Mesodermal cell (in vitro differentiated cells): ENCODE results near the gene ZMAT3.
"Not testable (repeated sequence)": the region's sequence is repeated elsewhere in the genome, so short reads cannot be mapped to it uniquely, and the experiment has no call there.

Experiments
- H3K27ac ChIP-seq: 2 replicates; pipeline ENCODE4 v1.7.0; 2013; ENCODE audit warnings: mild to moderate bottlenecking, low read depth, low read length, moderate library complexity; ENCODE audit not compliant: severe bottlenecking
- H3K36me3 ChIP-seq: 2 replicates; pipeline ENCODE4 v1.7.1; 2013; ENCODE audit warnings: mild to moderate bottlenecking, low read length, moderate library complexity; ENCODE audit not compliant: control insufficient read depth, insufficient read depth
- H3K4me1 ChIP-seq: one replicate; pipeline ENCODE4 v1.7.1; 2013; ENCODE audit warnings: mild to moderate bottlenecking, low read length; ENCODE audit not compliant: insufficient read depth, control insufficient read depth, poor library complexity, severe bottlenecking
- H3K4me3 ChIP-seq: 2 replicates; pipeline ENCODE4 v1.7.0; 2013; ENCODE audit warnings: low read length, control low read depth, mild to moderate bottlenecking; ENCODE audit not compliant: insufficient read depth, poor library complexity, severe bottlenecking; ENCODE audit errors: extremely low read depth
- H3K9me3 ChIP-seq: 2 replicates; pipeline ENCODE4 v1.7.1; 2013; ENCODE audit warnings: mild to moderate bottlenecking, low read length, moderate library complexity; ENCODE audit not compliant: control insufficient read depth
- WGBS, 2 experiments: methylation state at CpG; one replicate each; pipeline ENCODE4 v1.1.5; 2013; ENCODE audit warnings: missing lambda C conversion rate in 2 of 2; ENCODE audit not compliant: insufficient coverage in 2 of 2; 5-methylcytosine and 5-hydroxymethylcytosine counted together

The ZMAT3 gene

GRCh38 chr3:179068779-179069530, 2.7 kb downstream of the ZMAT3 start:
- peak overlapping the region; percentile 82 for H3K4me3 ChIP-seq
- WGBS, 2 experiments, result 86 to 94% methylated on average over 5 of the region's 5 CpGs
- H3K36me3 ChIP-seq, result peaks cover 46% of the 10 kb centered on the region
- H3K4me1 ChIP-seq, result peaks cover 5% of the 10 kb centered on the region
- no peaks in the 10 kb centered on the region for H3K9me3 ChIP-seq
- H3K27ac ChIP-seq, result no peak overlapping the region

GRCh38 chr3:179067839-179068238, 3.8 kb downstream of the ZMAT3 start:
- H3K4me3 ChIP-seq, result no peak overlapping the region
- peaks cover 5% of the 10 kb centered on the region for H3K4me1 ChIP-seq
- peaks cover 52% of the 10 kb centered on the region for H3K36me3 ChIP-seq
- no peaks in the 10 kb centered on the region for H3K9me3 ChIP-seq
- no peak overlapping the region for H3K27ac ChIP-seq
- WGBS, 2 experiments, result 82 to 94% methylated on average over 3 to 4 of the region's 4 CpGs

- WGBS, 2 experiments, result 60% methylated on average over 1 of the region's 1 CpG; no CpG with 5 or more reads in 1 of the 2 experiments
- Histone ChIP-seq H3K36me3 (peaks cover 52% of the 10 kb centered on the region), H3K4me1 (peaks cover 5% of the 10 kb centered on the region), H3K9me3 (no peaks in the 10 kb centered on the region), H3K4me3 (no peak overlapping the region), H3K27ac (no peak overlapping the region)
Measured at GRCh38 chr3:179067291-179067690, 4.3 kb downstream of the ZMAT3 start.

- peaks cover 5% of the 10 kb centered on the region for H3K4me1 ChIP-seq
- no peak overlapping the region for H3K27ac ChIP-seq
- no peaks in the 10 kb centered on the region for H3K9me3 ChIP-seq
- no peak overlapping the region for H3K4me3 ChIP-seq
- WGBS, 2 experiments, result 92 to 100% methylated on average over 1 to 2 of the region's 6 CpGs
- H3K36me3 ChIP-seq, result peaks cover 62% of the 10 kb centered on the region
Measured at GRCh38 chr3:179063945-179064560, 7.6 kb downstream of the ZMAT3 start.

GRCh38 chr3:179056326-179056725, 15.3 kb downstream of the ZMAT3 start:
- 90 to 95% methylated on average over 3 of the region's 8 CpGs for whole genome bisulfite sequencing, 2 experiments
- H3K4me3 ChIP-seq, result no peak overlapping the region
- no peaks in the 10 kb centered on the region for H3K4me1 ChIP-seq
- no peaks in the 10 kb centered on the region for H3K9me3 ChIP-seq
- H3K36me3 ChIP-seq, result peaks cover 27% of the 10 kb centered on the region
- H3K27ac ChIP-seq, result no peak overlapping the region

GRCh38 chr3:179054565-179054964, 17.0 kb downstream of the ZMAT3 start:
- peaks cover 23% of the 10 kb centered on the region for H3K36me3 ChIP-seq
- not testable (repeated sequence) for H3K4me1 ChIP-seq, H3K27ac ChIP-seq, H3K9me3 ChIP-seq, H3K4me3 ChIP-seq
- WGBS, 2 experiments, result 94 to 98% methylated on average over 10 to 11 of the region's 13 CpGs

GRCh38 chr3:179046497-179047353, 24.9 kb downstream of the ZMAT3 start:
- Histone ChIP-seq H3K36me3 (peaks cover 4% of the 10 kb centered on the region), H3K4me3 (no peak overlapping the region), H3K9me3 (no peaks in the 10 kb centered on the region), H3K27ac (no peak overlapping the region), H3K4me1 (peaks cover 9% of the 10 kb centered on the region)
- WGBS, 2 experiments, result 88 to 90% methylated on average over 5 to 8 of the region's 8 CpGs

GRCh38 chr3:179045719-179046402, 25.7 kb downstream of the ZMAT3 start:
- Histone ChIP-seq H3K36me3 (peaks cover 4% of the 10 kb centered on the region), H3K27ac (no peak overlapping the region), H3K9me3 (no peaks in the 10 kb centered on the region), H3K4me1 (peaks cover 9% of the 10 kb centered on the region), H3K4me3 (no peak overlapping the region)
- WGBS, 2 experiments, result 90 to 100% methylated on average over 1 of the region's 1 CpG

- H3K36me3 ChIP-seq, result peaks cover 32% of the 10 kb centered on the region
- not testable (repeated sequence) for H3K4me3 ChIP-seq, H3K27ac ChIP-seq, H3K9me3 ChIP-seq
- peaks cover 34% of the 10 kb centered on the region for H3K4me1 ChIP-seq
- 74 to 92% methylated on average over 3 to 4 of the region's 4 CpGs for WGBS, 2 experiments
Measured at GRCh38 chr3:179038899-179039251, 32.7 kb downstream of the ZMAT3 start.

GRCh38 chr3:179038216-179038898, 33.3 kb downstream of the ZMAT3 start:
- H3K4me1 ChIP-seq, result peaks cover 38% of the 10 kb centered on the region
- H3K4me3 ChIP-seq, result no peak overlapping the region
- H3K9me3 ChIP-seq, result no peaks in the 10 kb centered on the region
- H3K36me3 ChIP-seq, result peaks cover 35% of the 10 kb centered on the region
- H3K27ac ChIP-seq, result no peak overlapping the region
- 93 to 95% methylated on average over 11 of the region's 12 CpGs for WGBS, 2 experiments
